ENCODE measurements around the gene C8A. TPM values are rescaled to one million over a fixed set of nuclear protein-coding genes. Genes with fewer than 3 reads are reported as not detected.

C8A gene
- total RNA-seq, 1 experiment from 2014 or later: not detected

DNA sequence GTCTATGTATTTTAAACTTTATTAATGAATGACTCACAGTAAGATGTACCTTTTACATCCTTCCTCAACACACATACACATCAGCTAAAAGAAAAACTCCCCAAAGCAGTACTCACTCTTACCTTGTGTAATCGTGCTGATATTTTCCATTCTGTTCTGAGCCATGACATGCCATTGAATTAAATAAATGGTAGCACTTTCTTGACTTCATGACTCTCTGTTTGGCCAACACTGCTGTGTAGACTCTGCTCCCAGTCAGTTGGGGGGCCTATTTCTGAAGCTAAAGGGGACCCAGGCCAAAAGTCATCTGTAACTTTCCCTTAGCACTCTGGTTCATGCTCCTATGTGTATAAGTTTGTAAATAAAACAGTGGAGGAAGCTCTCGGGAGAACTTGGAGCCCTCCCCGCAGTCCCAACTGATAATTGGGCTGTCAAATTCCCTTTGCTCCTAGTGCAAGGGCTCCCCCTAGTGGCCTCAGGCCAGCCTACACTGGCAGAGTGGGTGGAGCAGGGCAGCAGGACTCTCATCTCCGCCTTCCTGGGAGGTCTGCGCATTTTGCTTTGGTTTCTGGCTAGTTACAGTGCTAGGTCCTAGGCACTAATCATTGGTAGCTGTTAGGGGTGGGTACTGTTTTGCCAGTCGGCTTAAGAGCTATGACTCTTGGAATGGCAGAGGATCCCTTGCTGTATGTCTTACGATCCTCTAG, 33.7 kb upstream of the C8A start:
- Histone ChIP-seq H2AK5ac (ENCODE audit: insufficient read length, low read length) (no peak overlapping the region), H2AFZ (ENCODE audit: low read length) (no peak overlapping the region), H3K4me1 (ENCODE audit: insufficient read depth, low read length) (no peaks in the 10 kb centered on the region), H3K79me1 (ENCODE audit: insufficient read depth, low read depth, low read length, poor library complexity, severe bottlenecking) (no peaks in the 10 kb centered on the region), H3K23ac (ENCODE audit: insufficient read length, low read depth, low read length) (no peak overlapping the region), H4K91ac (ENCODE audit: insufficient read length, low read depth, low read length) (no peak overlapping the region), H3K4me2 (ENCODE audit: insufficient read depth, insufficient read length, low read length) (no peak overlapping the region), H3K9me3 (ENCODE audit: control insufficient read depth, low read depth, low read length) (no peaks in the 10 kb centered on the region), H3T11ph (ENCODE audit: low read length) (no peak overlapping the region), H3K4ac (ENCODE audit: low read depth, low read length) (no peak overlapping the region), H3K27me3 (ENCODE audit: insufficient read depth, low read length) (no peaks in the 10 kb centered on the region), H3K79me2 (ENCODE audit: insufficient read depth, low read length) (no peaks in the 10 kb centered on the region), H2BK15ac (ENCODE audit: low read depth, low read length) (no peak overlapping the region), H3K56ac (ENCODE audit: insufficient read length, low read depth, low read length) (no peak overlapping the region), H4K8ac (replicated peaks; ENCODE audit: insufficient read length, low read depth, low read length) (no peak overlapping the region), H2BK12ac (ENCODE audit: insufficient read length, low read depth, low read length) (no peak overlapping the region), H3K9ac (ENCODE audit: extremely low read depth, insufficient read length, low read length) (no peak overlapping the region), H2BK120ac (ENCODE audit: low read depth, low read length, poor library complexity, severe bottlenecking) (no peak overlapping the region), H3K23me2 (ENCODE audit: insufficient read length, low read depth, low read length, poor library complexity, severe bottlenecking) (no peaks in the 10 kb centered on the region), H4K20me1 (ENCODE audit: control insufficient read depth, insufficient read depth, insufficient read length) (no peaks in the 10 kb centered on the region), H2BK5ac (ENCODE audit: insufficient read length, low read length) (no peak overlapping the region), H4K5ac (ENCODE audit: insufficient read length, low read depth, low read length) (no peak overlapping the region), H2BK20ac (ENCODE audit: low read depth, low read length, poor library complexity, severe bottlenecking) (no peak overlapping the region), H3K14ac (ENCODE audit: insufficient read depth, low read length) (no peak overlapping the region), H3K27ac (ENCODE audit: insufficient read length, low read depth, low read length) (no peak overlapping the region), H3K18ac (ENCODE audit: insufficient read length, low read depth, low read length) (no peak overlapping the region)
- Mint-ChIP-seq H3K27ac (no peak overlapping the region; a peak in 1 of 7 replicates), H3K36me3 (ENCODE audit: insufficient read depth in 1 of 3, low read depth in 3 of 3) (no peaks in the 10 kb centered on the region), H3K4me1 (peaks cover 34 to 36% of the 10 kb centered on the region in 2 experiments), H3K27me3 (ENCODE audit: low read depth) (peaks cover 20% of the 10 kb centered on the region), H3K4me3 (no peak overlapping the region), H3K9me3 (no peaks in the 10 kb centered on the region)
- TF ChIP-seq, protein P1, sequence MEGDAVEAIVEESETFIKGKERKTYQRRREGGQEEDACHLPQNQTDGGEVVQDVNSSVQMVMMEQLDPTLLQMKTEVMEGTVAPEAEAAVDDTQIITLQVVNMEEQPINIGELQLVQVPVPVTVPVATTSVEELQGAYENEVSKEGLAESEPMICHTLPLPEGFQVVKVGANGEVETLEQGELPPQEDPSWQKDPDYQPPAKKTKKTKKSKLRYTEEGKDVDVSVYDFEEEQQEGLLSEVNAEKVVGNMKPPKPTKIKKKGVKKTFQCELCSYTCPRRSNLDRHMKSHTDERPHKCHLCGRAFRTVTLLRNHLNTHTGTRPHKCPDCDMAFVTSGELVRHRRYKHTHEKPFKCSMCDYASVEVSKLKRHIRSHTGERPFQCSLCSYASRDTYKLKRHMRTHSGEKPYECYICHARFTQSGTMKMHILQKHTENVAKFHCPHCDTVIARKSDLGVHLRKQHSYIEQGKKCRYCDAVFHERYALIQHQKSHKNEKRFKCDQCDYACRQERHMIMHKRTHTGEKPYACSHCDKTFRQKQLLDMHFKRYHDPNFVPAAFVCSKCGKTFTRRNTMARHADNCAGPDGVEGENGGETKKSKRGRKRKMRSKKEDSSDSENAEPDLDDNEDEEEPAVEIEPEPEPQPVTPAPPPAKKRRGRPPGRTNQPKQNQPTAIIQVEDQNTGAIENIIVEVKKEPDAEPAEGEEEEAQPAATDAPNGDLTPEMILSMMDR (conservative IDR thresholded peaks at IDR 0.05): peak; percentile 98
- WGBS (ENCODE audit: extremely low coverage, insufficient read length, low lambda C conversion rate): no CpG with 5 or more reads among the region's 7 CpGs
- peak; percentile 89 for DNase-seq

Data from H9 (cell line).